Endothelial cell (in vitro differentiated cells): ENCODE data around the gene IQSEC3. TPM values are rescaled to one million over a fixed set of nuclear protein-coding genes. Genes with fewer than 3 reads are reported as not detected.

Source experiments
- DNase-seq: peaks from one replicate; pipeline ENCODE4 v3.0.0; 2021; ENCODE audit warnings: low spot score
- H3K27ac Mint-ChIP-seq: one replicate; pipeline ENCODE4 v1.8.0; 2021; ENCODE audit warnings: mixed read lengths, inconsistent platforms; ENCODE audit not compliant: unreplicated experiment
- H3K27me3 Mint-ChIP-seq: one replicate; pipeline ENCODE4 v1.8.0; 2021; ENCODE audit warnings: mild to moderate bottlenecking, moderate library complexity, mixed read lengths, inconsistent platforms; ENCODE audit not compliant: unreplicated experiment
- H3K36me3 Mint-ChIP-seq: one replicate; pipeline ENCODE4 v1.8.0; 2021; ENCODE audit warnings: mild to moderate bottlenecking, low read depth, mixed read lengths, inconsistent platforms; ENCODE audit not compliant: unreplicated experiment
- H3K4me1 Mint-ChIP-seq: one replicate; pipeline ENCODE4 v1.8.0; 2021; ENCODE audit warnings: mild to moderate bottlenecking, mixed read lengths, inconsistent platforms; ENCODE audit not compliant: unreplicated experiment
- H3K4me3 Mint-ChIP-seq: one replicate; pipeline ENCODE4 v1.8.0; 2021; ENCODE audit warnings: mild to moderate bottlenecking, mixed read lengths, inconsistent platforms; ENCODE audit not compliant: unreplicated experiment
- H3K9me3 Mint-ChIP-seq: one replicate; pipeline ENCODE4 v1.8.0; 2021; ENCODE audit warnings: mixed read lengths, inconsistent platforms; ENCODE audit not compliant: unreplicated experiment
- total RNA-seq: library from RNA; stranded (reverse); fragmentation: NEBNext Ultra II Directional; extraction: Animal tissue kit (Norgen Biotek cat#: 25700); gene quantifications from one replicate; pipeline ENCODE4 v1.2.1, GENCODE V29; 2021; ENCODE audit not compliant: unreplicated experiment
- TF ChIP-seq, protein P1 (sequence below): fragments of 200-600 bp; sonication (generic); IDR thresholded peaks from one replicate; pipeline ENCODE4 v1.5.0; 2021; ENCODE audit warnings: antibody characterized with exemption; ENCODE audit not compliant: unreplicated experiment

Gene IQSEC3
- total RNA-seq, 1 donor from 2014 or later = 13.2 TPM

DNA sequence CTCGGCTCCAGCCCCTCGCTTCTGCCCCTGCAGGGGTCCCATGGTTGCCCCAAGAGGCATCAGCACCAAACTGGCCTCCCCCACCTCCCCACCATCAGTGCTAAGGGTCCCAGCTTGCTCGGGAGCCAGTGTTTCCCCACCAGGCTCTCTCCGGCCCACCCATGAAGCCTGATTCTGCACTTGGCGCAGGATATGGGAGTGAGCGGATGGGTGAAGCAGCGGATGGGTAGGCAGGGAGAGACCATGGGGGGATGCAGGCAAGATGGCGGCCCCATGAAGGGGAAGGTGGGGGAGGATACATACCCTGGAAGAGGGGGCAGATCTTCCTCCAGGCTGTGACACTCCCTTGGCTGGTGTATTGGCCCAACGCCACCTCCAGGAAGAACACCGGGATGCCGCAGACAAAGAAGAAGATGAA lies 137.7 kb downstream of the IQSEC3 start:
- Mint-ChIP-seq H3K4me3 (no peak overlapping the region), H3K27ac (no peak overlapping the region), H3K4me1 (no peaks in the 10 kb centered on the region), H3K36me3 (peaks cover 7% of the 10 kb centered on the region), H3K27me3 (peaks cover 24% of the 10 kb centered on the region), H3K9me3 (no peaks in the 10 kb centered on the region)
- TF ChIP-seq, protein P1, sequence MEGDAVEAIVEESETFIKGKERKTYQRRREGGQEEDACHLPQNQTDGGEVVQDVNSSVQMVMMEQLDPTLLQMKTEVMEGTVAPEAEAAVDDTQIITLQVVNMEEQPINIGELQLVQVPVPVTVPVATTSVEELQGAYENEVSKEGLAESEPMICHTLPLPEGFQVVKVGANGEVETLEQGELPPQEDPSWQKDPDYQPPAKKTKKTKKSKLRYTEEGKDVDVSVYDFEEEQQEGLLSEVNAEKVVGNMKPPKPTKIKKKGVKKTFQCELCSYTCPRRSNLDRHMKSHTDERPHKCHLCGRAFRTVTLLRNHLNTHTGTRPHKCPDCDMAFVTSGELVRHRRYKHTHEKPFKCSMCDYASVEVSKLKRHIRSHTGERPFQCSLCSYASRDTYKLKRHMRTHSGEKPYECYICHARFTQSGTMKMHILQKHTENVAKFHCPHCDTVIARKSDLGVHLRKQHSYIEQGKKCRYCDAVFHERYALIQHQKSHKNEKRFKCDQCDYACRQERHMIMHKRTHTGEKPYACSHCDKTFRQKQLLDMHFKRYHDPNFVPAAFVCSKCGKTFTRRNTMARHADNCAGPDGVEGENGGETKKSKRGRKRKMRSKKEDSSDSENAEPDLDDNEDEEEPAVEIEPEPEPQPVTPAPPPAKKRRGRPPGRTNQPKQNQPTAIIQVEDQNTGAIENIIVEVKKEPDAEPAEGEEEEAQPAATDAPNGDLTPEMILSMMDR = no peak
- no peak for DNase-seq

DNA sequence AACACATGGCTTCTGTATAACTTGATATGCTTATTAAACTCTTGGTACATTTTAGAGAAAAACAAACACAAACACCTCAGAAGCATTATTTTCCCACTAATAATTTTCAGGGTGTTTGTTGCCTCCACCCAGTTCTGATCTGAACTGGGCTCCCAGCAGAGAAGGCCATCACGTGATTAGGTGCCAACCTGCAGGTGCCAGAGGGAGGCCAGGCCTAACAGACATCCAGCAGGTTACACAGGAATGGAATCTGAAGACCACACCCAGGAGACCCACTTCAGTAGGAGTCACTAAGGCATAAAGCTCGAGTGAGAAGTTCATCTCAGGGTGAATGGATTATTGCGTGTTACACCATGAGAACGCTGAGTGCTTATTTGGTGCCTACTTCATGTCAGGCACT lies 138.5 kb downstream of the IQSEC3 start:
- Mint-ChIP-seq H3K27ac (no peak overlapping the region), H3K9me3 (no peaks in the 10 kb centered on the region), H3K4me1 (no peaks in the 10 kb centered on the region), H3K4me3 (no peak overlapping the region), H3K27me3 (peaks cover 24% of the 10 kb centered on the region), H3K36me3 (peaks cover 7% of the 10 kb centered on the region)
- TF ChIP-seq, protein P1 = no peak
- DNase-seq = no peak

DNA sequence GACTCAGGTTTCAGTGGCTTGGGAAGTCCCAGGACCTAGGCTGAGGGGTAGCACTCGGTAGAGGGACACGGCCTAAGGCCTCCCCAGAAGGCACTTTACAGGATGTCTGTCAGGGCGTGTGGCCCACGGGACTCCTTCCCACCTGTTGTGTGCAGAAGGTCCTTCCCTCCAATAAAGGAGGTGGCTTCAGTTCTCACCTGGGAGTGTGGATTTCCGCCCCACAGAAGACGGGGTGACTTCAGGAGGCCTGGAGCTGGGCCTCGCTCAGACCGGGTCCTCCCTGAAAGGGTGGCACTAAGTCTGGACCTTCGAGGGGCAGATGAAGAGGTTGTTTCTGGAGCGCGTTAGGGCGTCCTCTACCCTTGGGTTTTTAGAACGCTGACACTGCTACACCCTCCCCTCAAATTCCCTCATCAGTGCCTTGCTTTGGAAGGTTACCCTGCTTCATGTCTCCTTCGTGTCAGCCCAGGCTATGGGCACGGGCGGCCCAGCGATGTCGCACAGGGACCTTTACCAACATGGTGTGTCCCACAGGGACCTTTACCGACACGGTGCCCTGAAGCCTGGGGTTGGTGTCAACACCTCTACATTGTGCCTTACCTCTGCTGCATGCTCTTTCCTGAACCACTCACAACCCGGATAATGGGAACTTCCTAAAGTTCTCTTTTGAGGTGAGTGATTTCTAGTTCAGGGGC lies 140.3 kb downstream of the IQSEC3 start:
- Mint-ChIP-seq H3K4me1 (no peaks in the 10 kb centered on the region), H3K27ac (no peak overlapping the region), H3K9me3 (no peaks in the 10 kb centered on the region), H3K36me3 (peaks cover 7% of the 10 kb centered on the region), H3K4me3 (no peak overlapping the region), H3K27me3 (peaks cover 15% of the 10 kb centered on the region)
- TF ChIP-seq, protein P1 = no peak
- DNase-seq = no peak

DNA sequence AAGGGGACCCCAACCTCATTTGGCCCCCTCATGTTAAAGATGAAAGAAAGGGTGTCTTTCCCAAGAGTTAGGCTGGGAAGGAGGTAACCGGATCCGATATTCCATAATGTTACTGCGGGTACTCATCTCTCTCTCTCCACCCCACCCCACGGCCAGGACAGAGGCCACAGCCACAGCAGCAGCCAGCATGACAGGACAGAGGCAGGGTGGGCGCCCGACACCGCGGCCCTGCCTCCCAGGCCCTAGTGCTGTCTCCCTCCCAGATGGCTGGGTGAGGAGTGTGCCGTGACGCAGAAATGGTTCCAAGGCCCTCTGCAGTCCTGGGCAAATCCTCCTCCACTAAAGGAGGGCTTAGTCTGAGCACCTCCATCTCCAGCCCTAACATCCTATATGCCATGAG lies 141.2 kb downstream of the IQSEC3 start:
- H3K4me3 Mint-ChIP-seq = no peak overlapping the region
- TF ChIP-seq, protein P1 = no peak
- no peaks in the 10 kb centered on the region for H3K4me1 Mint-ChIP-seq
- no peak overlapping the region for H3K27ac Mint-ChIP-seq
- H3K36me3 Mint-ChIP-seq = peaks cover under 1% of the 10 kb centered on the region
- H3K9me3 Mint-ChIP-seq = no peaks in the 10 kb centered on the region
- H3K27me3 Mint-ChIP-seq = peaks cover 6% of the 10 kb centered on the region
- no peak for DNase-seq

DNA sequence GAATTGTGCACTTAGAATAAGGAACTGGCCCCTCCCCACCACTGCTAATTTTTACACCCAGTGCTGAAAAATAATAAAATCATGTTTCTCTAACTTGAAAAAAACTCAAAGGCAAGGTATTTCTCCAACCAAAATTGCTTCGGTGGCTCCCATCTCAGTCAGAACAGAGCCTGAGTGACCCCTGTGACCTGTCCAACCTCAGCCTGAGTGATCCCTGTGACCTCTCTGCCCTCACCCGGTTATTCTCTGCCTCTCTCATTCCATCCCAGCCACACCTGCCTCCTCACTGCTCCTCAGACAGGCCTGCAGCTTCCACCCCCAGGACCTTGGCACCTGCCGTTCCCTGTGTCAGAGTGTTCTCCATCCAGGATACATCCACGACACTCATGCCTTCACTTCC lies 142.2 kb downstream of the IQSEC3 start:
- H3K27ac Mint-ChIP-seq = no peak overlapping the region
- no peak for DNase-seq
- TF ChIP-seq, protein P1 = no peak
- H3K9me3 Mint-ChIP-seq = no peaks in the 10 kb centered on the region
- no peaks in the 10 kb centered on the region for H3K36me3 Mint-ChIP-seq
- H3K4me1 Mint-ChIP-seq = peaks cover 8% of the 10 kb centered on the region
- peaks cover 6% of the 10 kb centered on the region for H3K27me3 Mint-ChIP-seq
- H3K4me3 Mint-ChIP-seq = no peak overlapping the region
